IPS-NIHi7 (cell line): ENCODE data around the gene WNT7A.

Experiments
- DNase-seq: peaks from one replicate; pipeline ENCODE4 v3.0.0; 2012; ENCODE audit warnings: mixed read lengths; ENCODE audit errors: extremely low spot score

The WNT7A gene

DNA sequence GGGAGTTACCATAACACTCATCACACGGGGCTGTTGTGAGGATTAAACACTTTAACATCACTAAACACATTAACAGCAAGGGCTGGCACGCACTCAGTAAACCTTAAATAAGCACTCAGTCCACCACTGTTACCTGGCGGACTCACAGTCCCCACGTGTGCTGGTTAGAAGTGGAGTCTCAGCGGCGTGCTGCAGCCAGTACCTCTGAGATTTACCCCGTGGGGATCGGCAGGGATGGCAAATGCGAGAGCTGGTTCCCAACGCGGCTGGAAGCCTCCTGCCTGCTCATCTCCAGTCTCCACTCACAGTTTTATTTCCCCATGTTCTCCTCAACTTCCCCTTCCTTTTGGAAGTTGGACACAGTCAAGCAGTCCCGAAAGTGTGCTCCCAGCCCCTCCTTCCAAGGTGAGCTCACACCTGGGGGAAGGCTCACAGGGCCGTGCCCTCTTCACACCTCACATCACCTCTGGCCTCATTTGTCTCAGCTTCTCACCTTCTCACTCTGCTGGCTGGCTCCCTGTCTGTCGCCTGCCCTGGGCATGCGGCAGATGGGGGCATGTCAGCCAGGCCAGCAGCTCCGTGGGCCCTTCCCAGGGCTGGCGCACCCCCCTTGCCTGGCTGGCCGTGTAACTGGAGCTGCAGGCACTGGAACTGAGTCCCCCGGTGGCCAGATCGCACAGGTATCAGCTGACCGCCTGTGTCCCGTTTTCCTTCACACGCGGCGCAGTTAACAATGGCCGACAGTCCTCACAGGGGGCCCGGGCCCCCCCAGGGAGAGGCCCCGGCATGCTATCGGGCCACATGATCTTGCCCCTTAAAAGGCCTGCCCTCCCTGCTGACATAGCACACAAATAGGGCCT lies 87.1 kb downstream of the WNT7A start:
- no peak for DNase-seq

DNA sequence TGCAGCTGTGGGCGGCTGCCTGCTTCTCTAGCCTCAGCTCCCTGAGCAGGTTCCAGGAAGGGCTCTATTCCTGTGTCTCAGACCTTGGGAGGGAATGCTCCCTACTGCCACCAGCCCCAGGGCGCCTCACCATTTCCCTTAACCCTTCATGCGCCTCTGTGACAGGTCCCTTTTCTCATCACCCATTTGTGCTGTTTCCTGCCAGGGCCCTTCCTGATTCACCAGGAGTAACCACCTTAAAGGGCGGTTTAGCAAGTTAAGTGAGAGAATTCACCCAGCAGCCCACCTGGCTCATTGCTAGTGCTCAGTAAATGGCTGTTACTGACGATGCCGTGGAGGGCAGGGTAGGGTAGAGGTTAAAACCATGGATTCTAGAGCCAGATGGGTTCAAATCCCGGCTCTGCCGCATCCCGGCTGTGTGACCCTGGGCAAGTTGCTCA lies 87.8 kb downstream of the WNT7A start:
- no peak for DNase-seq

DNA sequence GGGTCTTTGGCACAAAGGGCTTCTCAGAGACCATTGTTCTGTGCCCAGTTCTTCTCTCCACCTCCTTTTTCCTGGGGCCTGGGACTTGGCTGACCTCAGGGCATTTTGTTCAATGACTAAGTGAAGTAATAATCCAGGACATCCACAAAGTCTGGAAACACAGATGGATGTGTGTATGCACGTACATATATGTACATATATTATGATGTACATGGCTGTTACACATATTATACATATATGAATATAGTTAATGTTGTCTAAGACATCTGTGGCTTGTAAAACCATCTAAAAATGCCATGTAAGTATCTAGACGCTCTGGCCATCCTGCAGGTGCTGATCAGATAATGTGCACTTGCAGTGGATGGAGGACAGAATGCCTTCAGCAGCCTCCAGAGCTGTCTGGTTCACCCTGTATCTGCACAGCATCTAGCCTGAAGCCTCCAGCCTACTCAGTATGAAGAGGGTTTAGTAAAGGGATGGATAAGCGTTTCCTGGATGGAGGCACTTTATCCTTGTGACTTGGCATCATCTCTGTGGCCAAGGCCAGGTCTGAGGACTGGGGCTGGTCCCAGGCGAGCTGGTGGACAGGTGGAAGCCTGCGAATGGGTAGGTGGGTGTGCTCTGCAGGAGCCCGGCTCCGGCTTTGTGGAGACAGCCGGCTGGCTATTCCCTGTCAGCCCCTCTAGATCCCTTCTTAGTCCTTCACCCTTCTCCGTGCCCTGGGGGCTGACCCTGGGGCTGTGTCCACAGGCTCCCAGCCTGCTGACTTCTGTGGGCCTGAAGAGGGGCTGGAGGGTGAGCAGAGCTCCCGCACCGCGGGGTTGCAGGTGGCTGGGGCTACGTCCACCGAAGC lies 88.4 kb downstream of the WNT7A start:
- DNase-seq = no peak

DNA sequence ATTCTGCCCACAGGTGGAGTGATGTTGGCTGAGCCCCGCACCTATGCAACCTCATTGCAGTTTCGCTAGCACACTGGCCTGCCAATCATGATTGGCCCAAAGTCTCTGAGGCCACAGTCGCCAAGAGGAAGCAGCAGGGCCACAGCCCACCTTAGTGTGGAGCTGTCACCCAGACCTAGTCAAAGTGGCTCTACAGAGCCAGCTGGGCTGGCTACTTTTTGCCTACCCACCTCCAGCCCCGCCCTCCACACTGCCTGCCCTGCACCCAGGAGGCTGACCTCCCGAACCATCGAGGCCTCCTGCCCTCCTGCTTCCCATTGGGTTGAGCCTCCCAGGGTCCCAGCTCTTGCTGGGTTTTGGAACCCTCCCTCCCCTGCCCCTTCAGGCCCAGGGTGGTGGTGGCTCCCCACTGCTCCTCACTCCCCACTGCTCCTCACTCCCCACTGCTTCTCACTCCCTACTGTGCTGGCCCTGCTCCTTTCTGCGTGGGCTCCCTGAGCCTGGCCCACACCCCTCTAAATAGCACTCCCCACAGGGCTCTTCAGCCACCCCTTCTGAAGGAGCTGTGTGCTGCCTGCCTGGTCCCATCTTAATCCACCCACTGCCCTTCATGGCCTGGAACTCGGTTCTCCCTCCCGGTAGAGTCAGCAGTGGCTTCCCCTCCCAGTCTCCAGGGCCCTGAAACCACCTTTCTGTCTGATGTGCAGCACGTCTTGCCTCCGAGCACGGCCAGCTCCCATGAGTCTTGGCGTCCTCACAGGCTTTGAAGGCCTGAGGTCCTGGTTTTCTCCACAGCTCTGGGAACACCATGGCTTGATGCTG lies 89.3 kb downstream of the WNT7A start:
- no peak for DNase-seq

DNA sequence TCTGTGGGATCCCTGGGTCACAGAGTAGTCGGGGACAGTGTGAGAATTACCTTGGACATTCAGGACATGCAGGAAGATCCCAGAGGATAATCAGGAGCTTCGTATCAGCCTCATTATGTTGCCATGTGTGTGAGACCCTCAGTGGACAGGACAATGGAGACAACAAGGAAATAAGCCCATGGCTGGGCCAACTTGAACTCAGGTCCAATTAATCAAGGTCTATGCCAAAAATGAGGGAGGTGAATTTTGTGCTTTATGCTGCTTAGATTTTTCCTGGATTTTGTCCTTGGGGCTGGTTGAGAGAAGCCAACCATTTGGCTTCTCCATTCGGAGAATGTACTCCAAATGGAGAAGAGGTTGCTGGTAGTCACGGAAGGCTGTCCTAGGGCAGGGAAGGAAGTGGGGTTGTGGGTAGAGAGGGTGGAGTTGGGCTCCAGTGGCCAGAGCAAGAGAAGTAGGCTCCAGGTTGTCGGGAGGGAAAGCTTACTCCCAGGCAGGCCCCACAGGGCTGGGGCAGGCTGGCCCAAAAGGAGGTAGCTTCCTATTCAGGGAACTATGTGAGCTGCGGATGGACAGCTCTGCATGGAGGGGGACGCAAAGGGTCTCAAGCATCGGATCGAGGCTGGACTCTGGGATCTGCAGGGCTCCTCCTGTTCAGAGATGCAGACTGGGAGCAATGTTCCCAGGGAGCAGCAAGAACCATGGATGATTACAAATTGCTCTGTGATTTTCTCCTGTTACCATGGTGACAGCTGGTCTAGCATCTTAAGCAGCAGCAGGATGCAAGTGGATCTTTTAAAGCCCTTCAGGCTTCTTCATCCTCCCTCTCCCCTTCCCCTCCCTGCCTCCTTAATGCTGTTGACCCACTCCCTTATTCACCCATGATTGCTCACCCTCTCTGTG lies 91.1 kb downstream of the WNT7A start:
- DNase-seq = no peak

DNA sequence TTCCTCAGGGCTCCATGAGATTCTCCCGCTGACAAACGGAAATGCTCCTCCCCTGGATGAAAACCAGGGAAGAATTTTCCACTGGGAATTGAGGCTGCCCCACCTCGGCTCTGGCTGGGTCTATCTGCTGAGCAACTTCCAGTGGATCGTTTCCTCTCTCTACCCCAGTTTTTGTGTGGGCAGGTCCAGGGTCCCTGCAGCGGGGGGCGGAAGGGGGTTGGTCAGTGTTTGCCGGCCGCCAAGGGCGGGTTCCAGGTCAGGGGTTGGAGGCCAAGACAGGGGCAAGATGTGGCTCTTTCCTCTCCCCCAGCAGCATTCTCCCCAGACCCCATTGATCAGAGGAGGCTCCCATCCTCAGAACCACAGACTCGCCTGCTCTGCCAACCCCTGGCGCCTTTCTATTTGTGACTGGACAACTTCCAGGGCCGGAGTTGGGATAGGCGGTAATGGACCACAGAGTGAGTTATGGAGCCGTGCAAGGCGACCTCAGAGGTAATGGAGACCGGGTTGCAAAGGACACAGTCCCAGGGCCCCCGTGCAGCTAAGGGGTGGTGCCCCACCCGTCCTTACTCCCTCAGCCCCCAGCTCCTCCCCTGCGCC lies 92.2 kb downstream of the WNT7A start:
- DNase-seq = no peak

DNA sequence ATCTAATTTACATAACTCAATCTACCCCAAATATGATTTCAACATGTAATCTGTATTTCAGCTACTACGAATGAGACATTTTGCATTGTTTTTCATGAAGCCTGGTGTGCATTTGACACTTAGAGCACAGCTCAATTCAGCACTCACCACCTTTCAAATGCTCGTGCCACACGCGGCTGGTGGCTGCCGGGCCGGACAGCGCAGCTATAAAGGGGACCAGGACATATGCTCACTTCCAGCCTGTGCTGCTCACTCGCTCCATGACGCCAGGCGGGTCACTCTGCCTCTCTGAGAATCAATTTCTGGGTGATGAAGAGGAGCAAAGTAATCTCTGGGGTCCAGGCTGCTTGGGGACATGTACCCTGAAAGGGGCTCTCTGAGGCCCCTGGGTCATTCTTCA lies 93.1 kb downstream of the WNT7A start:
- no peak for DNase-seq

DNA sequence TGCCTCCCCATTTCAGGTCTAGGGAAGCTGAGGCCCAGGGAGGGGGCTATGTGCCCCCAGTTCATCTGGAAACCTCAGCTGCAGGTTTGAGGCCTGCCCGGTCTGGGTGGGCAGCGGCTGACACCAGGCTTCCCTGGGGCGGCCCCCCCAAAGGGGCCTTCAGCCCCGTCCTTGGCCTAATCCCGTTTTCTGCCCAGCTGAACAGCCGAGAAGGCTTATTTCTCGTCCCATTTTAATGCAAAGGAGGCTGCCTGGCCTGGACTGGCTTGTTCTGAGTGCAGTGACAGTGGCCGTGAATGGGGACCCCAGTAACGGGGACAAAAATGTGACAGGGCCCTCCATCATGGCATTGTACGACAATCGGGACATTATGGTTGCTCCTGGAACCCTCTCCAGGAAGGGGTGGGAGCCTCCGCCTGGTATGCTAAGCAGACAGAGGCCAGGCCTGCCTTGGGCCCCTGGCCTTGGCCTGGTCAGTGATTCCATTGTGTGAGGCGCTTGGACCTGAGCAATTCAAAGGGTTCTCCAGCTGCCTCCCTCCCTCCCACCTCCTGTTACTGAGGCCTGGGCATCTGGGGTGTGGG lies 93.9 kb downstream of the WNT7A start:
- DNase-seq = no peak

DNA sequence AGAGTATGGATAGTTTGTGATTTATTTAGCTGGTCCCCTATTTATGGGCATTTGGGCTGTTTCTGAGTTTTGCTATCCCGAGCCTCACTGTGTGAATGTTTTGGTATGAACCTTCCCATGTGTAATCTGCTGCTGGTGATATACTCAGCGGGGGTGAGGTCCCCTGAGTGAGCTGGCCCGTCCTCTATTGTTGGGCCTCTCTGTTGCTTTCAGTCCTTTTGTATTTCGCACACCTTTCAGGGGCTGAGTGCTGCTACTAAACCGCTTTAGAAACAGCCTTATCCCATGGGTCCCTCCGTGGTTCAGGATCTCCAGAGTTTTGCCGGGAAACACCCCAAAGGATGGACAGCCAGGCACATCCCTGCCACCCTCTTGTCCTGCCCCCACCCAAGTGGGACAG lies 94.5 kb downstream of the WNT7A start:
- peak; percentile 38 for DNase-seq

DNA sequence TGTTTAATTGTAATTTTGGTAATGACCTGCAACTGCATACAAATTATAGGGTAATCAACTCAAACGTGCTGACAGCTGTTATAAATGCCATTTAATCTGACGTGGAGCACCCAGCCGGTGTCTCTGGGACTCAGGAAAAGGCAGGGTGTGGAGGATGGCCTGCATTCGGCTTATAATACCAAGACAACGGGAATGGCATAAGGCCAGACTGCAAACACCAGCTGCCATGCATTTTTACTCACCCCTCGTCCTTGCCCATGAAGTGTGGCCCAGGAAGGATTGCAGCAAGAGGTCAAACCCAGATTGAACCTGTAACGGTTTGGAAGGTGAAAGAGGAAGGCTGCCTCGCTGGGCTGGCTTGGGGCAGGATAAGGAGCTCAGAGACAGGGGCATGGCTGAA lies 96.4 kb downstream of the WNT7A start:
- no peak for DNase-seq

DNA sequence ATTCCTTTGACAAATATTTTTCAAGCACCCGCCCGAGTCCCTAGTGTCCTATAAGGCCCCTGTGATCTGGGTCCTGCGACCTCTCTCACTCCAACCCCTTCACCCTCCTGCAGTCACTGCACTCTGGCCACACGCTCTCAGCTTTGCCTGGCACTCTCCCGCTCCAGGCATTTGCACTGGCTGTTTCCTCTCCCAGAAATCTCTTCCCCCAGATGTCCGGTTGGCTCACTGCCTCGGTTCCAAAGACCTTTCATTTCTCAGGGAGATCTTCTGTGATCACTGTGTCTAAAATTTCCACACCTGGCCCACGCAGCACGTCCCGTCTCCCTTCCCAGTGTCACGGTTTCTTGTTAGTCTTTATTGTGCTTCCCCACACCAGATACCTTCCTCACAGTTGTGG lies 97.4 kb downstream of the WNT7A start:
- DNase-seq = no peak

DNA sequence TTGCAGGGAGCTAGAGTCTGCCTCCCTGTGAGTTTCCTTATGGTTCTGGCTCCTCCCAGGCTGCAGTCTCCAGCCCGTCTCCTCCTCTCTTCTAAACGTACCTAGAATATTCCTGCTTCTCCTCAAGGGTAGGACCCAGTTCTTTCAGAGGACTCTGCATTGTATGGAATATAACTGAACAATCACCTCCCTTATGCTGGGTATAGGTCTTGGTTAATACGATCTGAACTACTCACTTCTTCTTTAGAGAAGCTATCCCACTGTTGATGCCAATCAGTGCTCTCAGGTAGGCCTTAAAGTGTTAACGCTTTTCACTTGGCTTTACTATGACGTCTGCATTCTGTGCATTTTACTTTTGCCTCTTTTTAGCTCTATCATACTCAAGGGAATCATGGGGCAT lies 98.5 kb downstream of the WNT7A start:
- no peak for DNase-seq

DNA sequence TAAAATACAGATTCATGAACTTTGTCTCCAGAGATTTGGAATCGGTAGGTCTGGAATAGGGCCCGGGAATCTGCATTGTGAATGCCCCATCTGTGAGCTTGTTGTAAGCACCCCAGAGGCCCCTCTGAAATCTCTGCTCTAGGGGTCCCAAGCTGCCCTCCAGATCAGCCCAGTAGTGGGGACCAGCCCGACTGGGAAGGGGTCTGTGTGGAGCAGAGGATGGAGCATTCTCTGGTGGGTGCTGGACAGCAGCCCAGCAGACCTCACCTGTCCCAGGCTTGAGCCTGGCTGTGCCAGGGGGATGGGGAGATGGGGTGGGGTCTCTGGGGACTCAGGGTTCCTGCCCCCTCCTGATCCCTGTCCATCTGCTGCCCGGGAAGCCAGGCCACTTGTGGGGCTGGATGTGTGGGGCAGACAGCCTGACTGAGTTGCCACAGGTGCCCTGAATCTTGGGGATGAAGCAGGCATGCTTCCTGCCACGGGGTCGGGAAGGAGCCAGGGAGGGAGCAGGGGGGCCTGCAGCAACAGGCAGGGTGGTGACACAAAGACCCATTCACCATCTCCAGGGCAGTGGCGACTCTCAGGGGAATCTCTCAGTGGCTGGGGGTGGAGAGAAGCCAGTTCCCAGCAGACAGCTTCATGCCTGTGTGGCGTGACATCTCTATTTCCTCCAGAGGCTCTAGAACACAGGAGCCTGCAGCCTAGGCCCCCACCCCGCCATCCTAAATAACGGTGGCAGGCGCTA lies 99.3 kb downstream of the WNT7A start:
- no peak for DNase-seq

DNA sequence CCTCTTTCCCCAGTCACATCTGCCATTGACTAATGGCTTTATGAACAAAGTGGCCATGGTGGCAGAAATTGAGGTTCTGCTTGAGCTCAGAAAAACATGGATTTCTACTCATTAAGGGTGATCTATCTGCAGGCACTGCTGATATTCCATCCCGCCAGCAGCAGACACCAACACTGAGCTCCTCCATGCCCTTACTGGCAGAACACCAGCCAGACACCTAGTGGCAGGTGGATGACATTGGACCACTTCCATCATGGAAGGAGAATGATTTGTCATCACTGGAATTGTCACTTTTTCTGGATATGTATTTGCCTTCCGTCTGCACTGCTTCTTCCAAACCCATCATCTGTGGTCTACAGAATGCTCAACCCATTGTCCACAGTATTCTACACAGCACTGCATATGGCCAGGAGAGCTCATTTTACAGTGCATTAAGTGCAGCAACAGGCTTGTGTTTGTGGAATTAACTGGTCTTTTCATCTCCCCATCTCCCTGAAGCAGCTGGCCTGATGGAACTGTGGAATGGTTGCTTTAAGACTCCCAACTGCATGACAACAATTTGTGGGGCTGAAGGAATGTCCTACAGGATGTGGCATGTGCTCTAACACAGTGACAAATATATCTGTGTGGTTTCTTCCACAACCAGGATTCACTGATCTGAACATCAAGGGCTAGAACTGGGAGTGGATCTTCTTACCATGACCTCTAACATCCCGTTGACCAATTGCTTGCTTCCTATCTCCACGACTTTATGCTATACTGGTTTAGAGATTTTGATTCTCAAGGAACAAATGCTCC lies 103.4 kb downstream of the WNT7A start:
- no peak for DNase-seq

DNA sequence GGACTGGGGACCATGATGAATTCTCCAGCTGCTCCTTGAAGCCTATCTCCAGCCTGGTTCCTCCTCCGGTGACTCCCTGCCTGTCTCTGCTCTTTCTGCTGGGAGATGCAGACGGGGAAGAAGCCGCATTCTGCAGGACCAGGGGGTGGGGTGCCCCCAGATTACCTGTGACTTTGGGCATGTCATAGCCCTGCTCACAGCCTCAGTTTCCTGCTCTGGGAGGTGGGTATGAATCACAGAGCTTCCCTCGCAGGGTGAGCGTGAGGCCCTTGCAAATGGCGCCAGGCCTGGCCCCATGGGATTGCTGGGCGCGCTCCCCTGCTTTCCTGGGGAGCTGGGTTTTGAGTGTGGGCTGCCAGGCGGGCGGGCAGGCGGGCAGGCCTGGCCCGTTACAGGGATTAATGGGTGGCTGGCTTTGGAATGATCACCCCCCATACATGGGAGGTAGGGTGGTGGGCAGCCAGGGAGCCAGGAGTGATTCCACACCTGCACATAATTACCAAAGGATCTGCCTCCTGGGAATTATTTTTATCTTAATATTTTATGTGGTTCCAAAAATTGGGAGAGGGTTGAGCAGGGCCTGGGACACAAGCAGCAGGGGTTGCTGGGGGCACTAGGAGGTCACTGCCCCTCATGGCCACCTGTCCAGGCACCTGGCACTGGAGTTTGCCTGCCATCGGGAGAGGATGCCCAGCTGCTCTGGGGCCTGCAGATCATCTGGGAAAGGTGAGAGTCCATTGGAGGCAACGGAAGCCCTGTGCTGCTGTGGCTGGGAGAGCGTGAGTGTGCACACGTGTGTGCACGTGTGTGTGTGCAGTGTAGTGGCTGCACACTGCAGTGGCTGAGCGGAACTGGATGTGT lies 106.8 kb downstream of the WNT7A start:
- DNase-seq = no peak

DNA sequence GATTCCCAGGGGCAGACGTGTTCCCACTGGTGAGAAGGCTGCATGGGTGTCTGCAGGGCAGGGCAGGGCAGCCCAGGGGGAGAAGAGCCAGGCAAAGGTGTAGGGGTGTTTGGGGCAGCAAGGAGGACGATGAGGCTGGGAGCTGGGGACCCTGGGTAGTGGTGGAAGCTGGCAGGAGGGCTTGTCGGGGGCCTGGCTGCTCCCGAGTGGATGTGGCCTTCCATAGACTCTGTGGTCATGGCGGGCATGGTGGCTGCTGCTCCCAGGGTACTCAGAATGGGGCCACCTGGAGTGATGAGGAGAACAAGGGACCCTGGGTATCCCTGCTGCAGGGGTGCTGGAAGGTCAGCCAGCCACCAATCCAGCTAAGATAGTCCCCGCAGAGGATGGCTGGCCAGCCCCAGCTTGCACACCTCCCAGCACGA lies 107.5 kb downstream of the WNT7A start:
- no peak for DNase-seq

DNA sequence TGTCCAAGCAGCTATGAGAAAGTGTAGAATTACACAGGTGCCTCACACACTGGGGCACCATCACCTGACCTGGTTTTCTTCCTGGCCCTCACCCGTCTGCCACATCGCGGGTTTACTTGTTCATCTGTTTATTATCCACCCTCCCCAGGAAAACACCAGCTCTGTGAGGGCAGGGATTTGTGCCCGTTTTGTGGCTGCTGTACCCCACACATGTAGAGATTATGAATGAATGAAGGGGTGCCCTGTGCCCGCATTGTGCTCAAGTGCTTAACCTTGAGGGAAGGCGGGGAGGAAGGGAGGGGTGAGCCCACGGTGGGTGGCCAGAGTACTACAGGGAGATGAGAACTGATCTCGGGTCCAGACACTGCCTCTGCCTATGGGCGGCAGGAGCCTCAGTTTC lies 108.4 kb downstream of the WNT7A start:
- DNase-seq = no peak
